HepG2 (cell line): ENCODE measurements around the gene TAF6L. TPM values are rescaled to one million over a fixed set of nuclear protein-coding genes. Genes with fewer than 3 reads are reported as not detected.

ENCODE experiments used
- ATF7 ChIP-seq, 2 experiments: fragments of 450-650 bp in 1 of 2; sonication (generic) in 1 of 2; formaldehyde crosslinking in 1 of 2; IDR thresholded peaks; 2 replicates each; pipeline versions ENCODE4 v1.4.0 to v1.6.1; 2016 to 2020; ENCODE audit warnings: antibody characterized with exemption in 1 of 2, mild to moderate bottlenecking in 1 of 2, missing genetic modification reagents in 1 of 2
- CCDC6 ChIP-seq: sonication (generic); formaldehyde crosslinking; IDR thresholded peaks from 2 replicates; pipeline ENCODE4 v1.8.1; 2022; ENCODE audit warnings: mild to moderate bottlenecking, missing genetic modification reagents, moderate library complexity
- CREB1 ChIP-seq, 2 experiments: fragments of 450-650 bp in 1 of 2; IDR thresholded peaks; 2 replicates each; pipeline ENCODE4 v1.6.1; 2016 to 2017; ENCODE audit warnings: control low read depth in 1 of 2, mild to moderate bottlenecking in 1 of 2, missing compliant biosample characterization in 1 of 2, missing genetic modification characterization in 1 of 2
- ETV5 ChIP-seq: IDR thresholded peaks from 2 replicates; pipeline ENCODE4 v1.6.1; 2018; ENCODE audit warnings: missing biosample characterization, missing genetic modification reagents, inconsistent platforms, borderline replicate concordance
- JARID2 ChIP-seq: sonication (generic); formaldehyde crosslinking; IDR thresholded peaks from 2 replicates; pipeline ENCODE4 v1.8.1; 2023; ENCODE audit warnings: missing genetic modification reagents, inconsistent platforms; ENCODE audit not compliant: insufficient replicate concordance
- MAFF ChIP-seq: IDR thresholded peaks from 2 replicates; pipeline ENCODE4 v1.6.1; 2011; ENCODE audit warnings: low read depth, low read length, improper control_type of control experiment
- SMYD3 ChIP-seq: sonication (generic); formaldehyde crosslinking; IDR thresholded peaks from 2 replicates; pipeline ENCODE4 v1.8.1; 2023; ENCODE audit warnings: mild to moderate bottlenecking, missing genetic modification reagents
- ZNF329 ChIP-seq: sonication (generic); formaldehyde crosslinking; IDR thresholded peaks from 2 replicates; pipeline ENCODE4 v1.9.0; 2021; ENCODE audit warnings: low read depth, mild to moderate bottlenecking, missing genetic modification reagents
- ZNF451 ChIP-seq: sonication (generic); formaldehyde crosslinking; IDR thresholded peaks from 2 replicates; pipeline ENCODE4 v1.5.0; 2020; ENCODE audit warnings: mild to moderate bottlenecking, missing genetic modification reagents
- polyA plus RNA-seq, 8 experiments: library from polyadenylated mRNA; depleted of rRNA in 3 of 8; stranded (reverse) in 7 of 8; unstranded in 1 of 8; fragments of >200 nt; fragmentation: Illumina TruSeq in 4 of 8; extraction: Trizol in 4 of 8; gene quantifications; 2 replicates each; pipeline versions ENCODE4 v1.2.1 to v1.2.3, GENCODE V29; 2011 to 2016; ENCODE audit warnings: low read depth in 4 of 8, missing spikeins in 1 of 8, mixed read lengths in 1 of 8; ENCODE audit not compliant: insufficient read depth in 1 of 8
- total RNA-seq, 5 experiments: library from RNA; depleted of rRNA; stranded (reverse); fragments of >200 nt; fragmentation: Illumina TruSeq; extraction: Trizol; gene quantifications; 2 replicates each; pipeline ENCODE4 v1.2.3, GENCODE V29; 2016; ENCODE audit warnings: low read depth in 1 of 5
- TF ChIP-seq, protein P1 (sequence below): sonication (generic); formaldehyde crosslinking; IDR thresholded peaks from 2 replicates; pipeline ENCODE4 v1.5.0; 2020; ENCODE audit warnings: mild to moderate bottlenecking, low read depth, missing genetic modification reagents, borderline replicate concordance
- TF ChIP-seq, protein P2 (sequence below): sonication (generic); formaldehyde crosslinking; IDR thresholded peaks from one replicate; pipeline ENCODE4 v1.5.1; 2020; ENCODE audit warnings: mild to moderate bottlenecking, missing genetic modification reagents; ENCODE audit errors: not compliant biosample characterization
- TF ChIP-seq, protein P3 (sequence below): sonication (generic); formaldehyde crosslinking; IDR thresholded peaks from 2 replicates; pipeline ENCODE4 v1.9.0; 2021; ENCODE audit warnings: missing genetic modification reagents, mild to moderate bottlenecking, borderline replicate concordance
- TF ChIP-seq, protein P4 (sequence below): sonication (generic); formaldehyde crosslinking; IDR thresholded peaks from 2 replicates; pipeline ENCODE4 v1.5.0; 2020; ENCODE audit warnings: mild to moderate bottlenecking, missing genetic modification reagents
- TF ChIP-seq, protein P5 (sequence below): sonication (generic); formaldehyde crosslinking; IDR thresholded peaks from 2 replicates; pipeline ENCODE4 v1.8.0; 2022; ENCODE audit warnings: missing genetic modification reagents, low read depth, mild to moderate bottlenecking, borderline replicate concordance

TAF6L gene
- total and polyA plus RNA-seq, 2 of the 13 experiments (the other 11 are each of a cell fraction or from before 2014, with no cell fraction given), result 12.6 to 19.4 TPM

DNA sequence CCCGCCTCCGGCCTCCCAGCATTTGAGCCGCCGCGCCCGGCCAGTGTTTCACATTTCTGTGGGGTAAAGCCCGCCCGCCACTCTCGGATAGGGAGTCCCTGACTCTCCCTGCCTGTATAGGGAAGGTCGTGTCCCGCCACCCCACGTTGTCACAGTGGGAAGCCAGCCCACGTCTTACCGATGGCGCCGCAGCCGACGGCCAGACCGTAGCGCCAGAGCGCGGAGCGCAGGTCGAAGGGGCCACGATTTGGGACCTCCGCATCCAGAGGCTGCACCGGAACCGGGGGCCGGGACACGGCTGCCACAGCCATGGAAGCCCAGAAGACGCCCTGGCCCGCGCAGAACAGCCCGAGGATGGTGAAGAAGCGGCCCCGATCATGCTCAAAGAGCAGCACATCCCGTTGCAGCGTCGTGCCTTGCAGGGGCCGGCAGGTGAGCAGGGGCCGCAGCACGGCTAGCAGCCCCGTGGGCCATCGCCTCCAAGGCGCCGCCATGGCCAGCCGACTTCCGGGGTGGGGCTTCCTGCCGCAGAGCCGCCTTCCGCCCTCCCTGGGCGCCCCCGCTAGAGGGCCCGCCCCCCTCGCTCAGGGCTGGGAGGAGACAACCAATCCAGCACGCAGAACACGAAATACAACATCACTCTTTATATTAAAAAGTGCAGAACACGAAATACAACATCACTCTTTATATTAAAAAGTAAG is 20.5 kb downstream of the TAF6L start, which contains the start of gene TMEM223 (continued):
- TF ChIP-seq, protein P1, sequence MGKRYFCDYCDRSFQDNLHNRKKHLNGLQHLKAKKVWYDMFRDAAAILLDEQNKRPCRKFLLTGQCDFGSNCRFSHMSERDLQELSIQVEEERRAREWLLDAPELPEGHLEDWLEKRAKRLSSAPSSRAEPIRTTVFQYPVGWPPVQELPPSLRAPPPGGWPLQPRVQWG (CRISPR knock-in tag), result no peak
- TF ChIP-seq CCDC6 (CRISPR knock-in tag) (peak; percentile 66; the same call in 1 of the 2 replicates), ZNF329 (CRISPR knock-in tag) (no peak), MAFF (no peak), ZNF451 (CRISPR knock-in tag) (peak; percentile 28; the same call in 1 of the 2 replicates), SMYD3 (CRISPR knock-in tag) (no peak; the same call in 1 of the 2 replicates), ATF7 (IDR thresholded peaks at IDR 0.05) (no peak), ATF7 (CRISPR knock-in tag; IDR thresholded peaks at IDR 0.05) (no peak), CREB1 (IDR thresholded peaks at IDR 0.05) (no peak), CREB1 (CRISPR knock-in tag; IDR thresholded peaks at IDR 0.05) (no peak), JARID2 (CRISPR knock-in tag) (no peak), ETV5 (CRISPR knock-in tag) (peak; percentile 93)
- TF ChIP-seq, protein P2, sequence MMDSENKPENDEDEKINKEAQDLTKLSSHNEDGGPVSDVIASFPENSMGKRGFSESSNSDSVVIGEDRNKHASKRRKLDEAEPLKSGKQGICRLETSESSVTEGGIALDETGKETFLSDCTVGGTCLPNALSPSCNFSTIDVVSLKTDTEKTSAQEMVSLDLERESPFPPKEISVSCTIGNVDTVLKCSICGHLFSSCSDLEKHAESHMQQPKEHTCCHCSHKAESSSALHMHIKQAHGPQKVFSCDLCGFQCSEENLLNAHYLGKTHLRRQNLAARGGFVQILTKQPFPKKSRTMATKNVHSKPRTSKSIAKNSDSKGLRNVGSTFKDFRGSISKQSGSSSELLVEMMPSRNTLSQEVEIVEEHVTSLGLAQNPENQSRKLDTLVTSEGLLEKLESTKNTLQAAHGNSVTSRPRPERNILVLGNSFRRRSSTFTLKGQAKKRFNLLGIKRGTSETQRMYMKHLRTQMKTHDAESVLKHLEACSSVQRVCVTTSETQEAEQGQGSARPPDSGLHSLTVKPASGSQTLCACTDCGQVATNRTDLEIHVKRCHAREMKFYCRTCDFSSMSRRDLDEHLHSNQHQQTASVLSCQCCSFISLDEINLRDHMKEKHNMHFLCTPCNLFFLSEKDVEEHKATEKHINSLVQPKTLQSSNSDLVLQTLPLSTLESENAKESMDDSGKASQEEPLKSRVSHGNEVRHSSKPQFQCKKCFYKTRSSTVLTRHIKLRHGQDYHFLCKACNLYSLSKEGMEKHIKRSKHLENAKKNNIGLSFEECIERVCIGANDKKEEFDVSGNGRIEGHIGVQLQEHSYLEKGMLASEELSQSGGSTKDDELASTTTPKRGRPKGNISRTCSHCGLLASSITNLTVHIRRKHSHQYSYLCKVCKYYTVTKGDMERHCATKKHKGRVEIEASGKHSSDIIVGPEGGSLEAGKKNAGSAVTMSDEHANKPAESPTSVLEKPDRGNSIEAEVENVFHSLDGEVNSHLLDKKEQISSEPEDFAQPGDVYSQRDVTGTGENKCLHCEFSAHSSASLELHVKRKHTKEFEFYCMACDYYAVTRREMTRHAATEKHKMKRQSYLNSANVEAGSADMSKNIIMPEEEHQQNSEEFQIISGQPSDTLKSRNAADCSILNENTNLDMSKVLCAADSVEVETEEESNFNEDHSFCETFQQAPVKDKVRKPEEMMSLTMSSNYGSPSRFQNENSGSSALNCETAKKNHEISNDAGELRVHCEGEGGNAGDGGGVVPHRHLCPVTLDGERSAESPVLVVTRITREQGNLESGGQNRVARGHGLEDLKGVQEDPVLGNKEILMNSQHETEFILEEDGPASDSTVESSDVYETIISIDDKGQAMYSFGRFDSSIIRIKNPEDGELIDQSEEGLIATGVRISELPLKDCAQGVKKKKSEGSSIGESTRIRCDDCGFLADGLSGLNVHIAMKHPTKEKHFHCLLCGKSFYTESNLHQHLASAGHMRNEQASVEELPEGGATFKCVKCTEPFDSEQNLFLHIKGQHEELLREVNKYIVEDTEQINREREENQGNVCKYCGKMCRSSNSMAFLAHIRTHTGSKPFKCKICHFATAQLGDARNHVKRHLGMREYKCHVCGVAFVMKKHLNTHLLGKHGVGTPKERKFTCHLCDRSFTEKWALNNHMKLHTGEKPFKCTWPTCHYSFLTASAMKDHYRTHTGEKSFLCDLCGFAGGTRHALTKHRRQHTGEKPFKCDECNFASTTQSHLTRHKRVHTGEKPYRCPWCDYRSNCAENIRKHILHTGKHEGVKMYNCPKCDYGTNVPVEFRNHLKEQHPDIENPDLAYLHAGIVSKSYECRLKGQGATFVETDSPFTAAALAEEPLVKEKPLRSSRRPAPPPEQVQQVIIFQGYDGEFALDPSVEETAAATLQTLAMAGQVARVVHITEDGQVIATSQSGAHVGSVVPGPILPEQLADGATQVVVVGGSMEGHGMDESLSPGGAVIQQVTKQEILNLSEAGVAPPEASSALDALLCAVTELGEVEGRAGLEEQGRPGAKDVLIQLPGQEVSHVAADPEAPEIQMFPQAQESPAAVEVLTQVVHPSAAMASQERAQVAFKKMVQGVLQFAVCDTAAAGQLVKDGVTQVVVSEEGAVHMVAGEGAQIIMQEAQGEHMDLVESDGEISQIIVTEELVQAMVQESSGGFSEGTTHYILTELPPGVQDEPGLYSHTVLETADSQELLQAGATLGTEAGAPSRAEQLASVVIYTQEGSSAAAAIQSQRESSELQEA, result peak; percentile 64
- TF ChIP-seq, protein P3, sequence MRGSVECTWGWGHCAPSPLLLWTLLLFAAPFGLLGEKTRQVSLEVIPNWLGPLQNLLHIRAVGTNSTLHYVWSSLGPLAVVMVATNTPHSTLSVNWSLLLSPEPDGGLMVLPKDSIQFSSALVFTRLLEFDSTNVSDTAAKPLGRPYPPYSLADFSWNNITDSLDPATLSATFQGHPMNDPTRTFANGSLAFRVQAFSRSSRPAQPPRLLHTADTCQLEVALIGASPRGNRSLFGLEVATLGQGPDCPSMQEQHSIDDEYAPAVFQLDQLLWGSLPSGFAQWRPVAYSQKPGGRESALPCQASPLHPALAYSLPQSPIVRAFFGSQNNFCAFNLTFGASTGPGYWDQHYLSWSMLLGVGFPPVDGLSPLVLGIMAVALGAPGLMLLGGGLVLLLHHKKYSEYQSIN (CRISPR knock-in tag), result no peak
- TF ChIP-seq, protein P4, sequence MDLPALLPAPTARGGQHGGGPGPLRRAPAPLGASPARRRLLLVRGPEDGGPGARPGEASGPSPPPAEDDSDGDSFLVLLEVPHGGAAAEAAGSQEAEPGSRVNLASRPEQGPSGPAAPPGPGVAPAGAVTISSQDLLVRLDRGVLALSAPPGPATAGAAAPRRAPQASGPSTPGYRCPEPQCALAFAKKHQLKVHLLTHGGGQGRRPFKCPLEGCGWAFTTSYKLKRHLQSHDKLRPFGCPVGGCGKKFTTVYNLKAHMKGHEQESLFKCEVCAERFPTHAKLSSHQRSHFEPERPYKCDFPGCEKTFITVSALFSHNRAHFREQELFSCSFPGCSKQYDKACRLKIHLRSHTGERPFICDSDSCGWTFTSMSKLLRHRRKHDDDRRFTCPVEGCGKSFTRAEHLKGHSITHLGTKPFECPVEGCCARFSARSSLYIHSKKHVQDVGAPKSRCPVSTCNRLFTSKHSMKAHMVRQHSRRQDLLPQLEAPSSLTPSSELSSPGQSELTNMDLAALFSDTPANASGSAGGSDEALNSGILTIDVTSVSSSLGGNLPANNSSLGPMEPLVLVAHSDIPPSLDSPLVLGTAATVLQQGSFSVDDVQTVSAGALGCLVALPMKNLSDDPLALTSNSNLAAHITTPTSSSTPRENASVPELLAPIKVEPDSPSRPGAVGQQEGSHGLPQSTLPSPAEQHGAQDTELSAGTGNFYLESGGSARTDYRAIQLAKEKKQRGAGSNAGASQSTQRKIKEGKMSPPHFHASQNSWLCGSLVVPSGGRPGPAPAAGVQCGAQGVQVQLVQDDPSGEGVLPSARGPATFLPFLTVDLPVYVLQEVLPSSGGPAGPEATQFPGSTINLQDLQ (CRISPR knock-in tag), result peak; percentile 92; the same call in 1 of the 2 replicates
- TF ChIP-seq, protein P5, sequence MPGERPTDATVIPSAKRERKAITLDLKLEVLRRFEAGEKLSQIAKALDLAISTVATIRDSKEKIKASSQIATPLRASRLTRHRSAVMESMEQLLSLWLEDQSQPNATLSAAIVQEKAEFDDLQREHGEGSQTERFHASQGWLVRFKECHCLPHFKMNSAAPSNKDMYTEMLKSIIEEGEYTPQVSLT (CRISPR knock-in tag), result no peak
